SU-DHL-6 (cell line): ENCODE measurements around the gene HOXD3.

Source experiments
- H2AFZ ChIP-seq: fragments of 200-600 bp; sonication (generic); 2 replicates; pipeline ENCODE4 v1.6.1; 2014; ENCODE audit warnings: low read depth, mild to moderate bottlenecking, moderate library complexity, mixed read lengths, antibody characterized with exemption, low read length; ENCODE audit not compliant: severe bottlenecking
- H3F3A ChIP-seq: fragments of 200-600 bp; shearing (Covaris generic); 2 replicates; pipeline ENCODE4 v1.6.0; 2016; ENCODE audit warnings: antibody characterized with exemption, mild to moderate bottlenecking; ENCODE audit not compliant: insufficient read depth
- H3K27ac ChIP-seq: fragments of 200-600 bp; sonication (generic); 2 replicates; pipeline ENCODE4 v1.5.1; 2016; ENCODE audit warnings: low read depth, mild to moderate bottlenecking, low read length, moderate library complexity, mixed read lengths
- H3K27me3 ChIP-seq: fragments of 200-600 bp; sonication (generic), shearing (Covaris generic); 2 replicates; pipeline ENCODE4 v1.6.0; 2014; ENCODE audit warnings: mild to moderate bottlenecking, low read length
- H3K36me3 ChIP-seq: fragments of 200-600 bp; sonication (generic); 2 replicates; pipeline ENCODE4 v1.6.1; 2014; ENCODE audit warnings: mild to moderate bottlenecking, low read length, mixed read lengths
- H3K4me2 ChIP-seq: fragments of 300-600, 200-600 bp; shearing (Covaris generic), sonication (generic); 2 replicates; pipeline ENCODE4 v1.6.0; 2014; ENCODE audit warnings: low read length, low read depth, mild to moderate bottlenecking; ENCODE audit not compliant: poor library complexity, severe bottlenecking
- H3K4me3 ChIP-seq: fragments of 200-600 bp; sonication (generic); 2 replicates; pipeline ENCODE4 v1.5.1; 2014; ENCODE audit warnings: antibody characterized with exemption, low read length, mild to moderate bottlenecking, mixed read lengths; ENCODE audit not compliant: insufficient read depth, poor library complexity, severe bottlenecking
- H3K79me2 ChIP-seq: fragments of 200-600 bp; sonication (generic); 2 replicates; pipeline ENCODE4 v1.6.1; 2014; ENCODE audit warnings: mild to moderate bottlenecking, low read length, moderate library complexity; ENCODE audit not compliant: insufficient read depth
- H3K9ac ChIP-seq: fragments of 200-600 bp; sonication (generic); 2 replicates; pipeline ENCODE4 v1.7.0; 2014; ENCODE audit warnings: mild to moderate bottlenecking, low read length
- H3K9me2 ChIP-seq: fragments of 200-600 bp; sonication (generic); replicated peaks from 2 replicates; pipeline ENCODE4 v1.6.1; 2014; ENCODE audit warnings: low read length; ENCODE audit not compliant: insufficient read depth
- H3K9me3 ChIP-seq: fragments of 200-600 bp; sonication (generic); 2 replicates; pipeline ENCODE4 v1.6.1; 2014; ENCODE audit warnings: low read length, mixed read lengths; ENCODE audit not compliant: insufficient read depth
- H4K20me1 ChIP-seq: fragments of 200-600 bp; sonication (generic); 2 replicates; pipeline ENCODE4 v1.6.1; 2014; ENCODE audit warnings: low read depth, mild to moderate bottlenecking, antibody characterized with exemption, low read length, moderate library complexity, mixed read lengths
- EZH2phosphoT487 ChIP-seq: fragments of 200-600 bp; sonication (generic), shearing (Covaris generic); conservative IDR thresholded peaks from 2 replicates; pipeline ENCODE4 v1.6.1; 2018; ENCODE audit warnings: mild to moderate bottlenecking, antibody characterized with exemption, low read length, moderate library complexity, mixed read lengths
- TF ChIP-seq, protein P1 (sequence below): fragments of 200-600 bp; sonication (generic); IDR thresholded peaks from one replicate; pipeline ENCODE4 v1.5.1; 2017; ENCODE audit warnings: antibody characterized with exemption, mild to moderate bottlenecking, low read length, moderate library complexity; ENCODE audit not compliant: insufficient read depth, poor library complexity, severe bottlenecking

Gene HOXD3

GRCh38 chr2:176172895-176173566 lies 15.9 kb downstream of the HOXD3 start:
- Histone ChIP-seq H3K79me2 (no peaks in the 10 kb centered on the region), H3K4me3 (no peak overlapping the region), H3K9me3 (no peaks in the 10 kb centered on the region), H2AFZ (no peak overlapping the region), H3K9ac (no peak overlapping the region), H3K4me2 (no peak overlapping the region), H4K20me1 (no peaks in the 10 kb centered on the region), H3F3A (no peaks in the 10 kb centered on the region), H3K27me3 (no peaks in the 10 kb centered on the region), H3K9me2 (no peaks in the 10 kb centered on the region), H3K27ac (no peak overlapping the region), H3K36me3 (no peaks in the 10 kb centered on the region)
- TF ChIP-seq, protein P1, sequence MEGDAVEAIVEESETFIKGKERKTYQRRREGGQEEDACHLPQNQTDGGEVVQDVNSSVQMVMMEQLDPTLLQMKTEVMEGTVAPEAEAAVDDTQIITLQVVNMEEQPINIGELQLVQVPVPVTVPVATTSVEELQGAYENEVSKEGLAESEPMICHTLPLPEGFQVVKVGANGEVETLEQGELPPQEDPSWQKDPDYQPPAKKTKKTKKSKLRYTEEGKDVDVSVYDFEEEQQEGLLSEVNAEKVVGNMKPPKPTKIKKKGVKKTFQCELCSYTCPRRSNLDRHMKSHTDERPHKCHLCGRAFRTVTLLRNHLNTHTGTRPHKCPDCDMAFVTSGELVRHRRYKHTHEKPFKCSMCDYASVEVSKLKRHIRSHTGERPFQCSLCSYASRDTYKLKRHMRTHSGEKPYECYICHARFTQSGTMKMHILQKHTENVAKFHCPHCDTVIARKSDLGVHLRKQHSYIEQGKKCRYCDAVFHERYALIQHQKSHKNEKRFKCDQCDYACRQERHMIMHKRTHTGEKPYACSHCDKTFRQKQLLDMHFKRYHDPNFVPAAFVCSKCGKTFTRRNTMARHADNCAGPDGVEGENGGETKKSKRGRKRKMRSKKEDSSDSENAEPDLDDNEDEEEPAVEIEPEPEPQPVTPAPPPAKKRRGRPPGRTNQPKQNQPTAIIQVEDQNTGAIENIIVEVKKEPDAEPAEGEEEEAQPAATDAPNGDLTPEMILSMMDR, result no peak
- TF ChIP-seq EZH2phosphoT487, result no peak

DNA sequence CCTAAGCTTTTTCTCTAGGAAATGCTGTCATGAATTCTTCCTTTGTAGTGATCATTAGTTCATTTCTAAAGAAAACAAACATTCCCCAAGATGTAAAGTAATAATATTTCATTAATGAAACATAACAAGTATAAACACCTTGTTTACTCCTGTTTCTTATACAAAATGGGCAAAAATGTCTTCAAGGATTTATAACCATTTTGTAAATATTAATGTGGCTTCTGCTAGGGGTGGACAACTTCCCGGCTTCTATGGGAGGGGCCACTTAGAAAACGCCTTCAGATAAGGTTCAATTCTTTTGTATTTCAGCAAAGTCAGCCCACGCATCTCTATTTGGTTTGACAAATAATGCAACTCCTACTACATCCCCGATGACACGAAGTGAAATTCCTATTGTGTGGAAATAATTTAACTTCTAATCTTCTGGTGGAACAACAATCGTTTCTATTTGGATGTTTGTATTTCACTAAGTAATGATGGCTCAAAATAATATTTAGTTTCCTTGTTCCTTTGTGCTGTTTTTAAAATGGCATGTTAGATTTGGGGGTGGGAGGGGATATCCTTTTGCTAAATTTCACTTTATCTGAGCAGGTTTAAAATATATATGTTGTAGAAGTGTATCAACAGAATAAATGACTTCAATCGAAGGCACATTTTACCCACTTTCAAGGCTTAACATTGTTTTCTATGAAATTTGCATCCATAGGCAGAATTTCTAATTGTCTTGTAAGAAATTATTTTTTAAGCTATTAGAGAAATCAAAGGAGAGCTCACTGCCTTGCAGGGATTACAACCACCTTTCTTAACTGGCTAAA lies 16.7 kb downstream of the HOXD3 start:
- Histone ChIP-seq H3K4me2 (no peak overlapping the region), H3K79me2 (no peaks in the 10 kb centered on the region), H3K27ac (no peak overlapping the region), H3F3A (no peaks in the 10 kb centered on the region), H2AFZ (peak overlapping the region; percentile 26), H3K9me2 (no peaks in the 10 kb centered on the region), H3K9ac (no peak overlapping the region), H4K20me1 (no peaks in the 10 kb centered on the region), H3K9me3 (no peaks in the 10 kb centered on the region), H3K36me3 (no peaks in the 10 kb centered on the region), H3K4me3 (no peak overlapping the region), H3K27me3 (no peaks in the 10 kb centered on the region)
- TF ChIP-seq, protein P1, result no peak
- TF ChIP-seq EZH2phosphoT487, result no peak

DNA sequence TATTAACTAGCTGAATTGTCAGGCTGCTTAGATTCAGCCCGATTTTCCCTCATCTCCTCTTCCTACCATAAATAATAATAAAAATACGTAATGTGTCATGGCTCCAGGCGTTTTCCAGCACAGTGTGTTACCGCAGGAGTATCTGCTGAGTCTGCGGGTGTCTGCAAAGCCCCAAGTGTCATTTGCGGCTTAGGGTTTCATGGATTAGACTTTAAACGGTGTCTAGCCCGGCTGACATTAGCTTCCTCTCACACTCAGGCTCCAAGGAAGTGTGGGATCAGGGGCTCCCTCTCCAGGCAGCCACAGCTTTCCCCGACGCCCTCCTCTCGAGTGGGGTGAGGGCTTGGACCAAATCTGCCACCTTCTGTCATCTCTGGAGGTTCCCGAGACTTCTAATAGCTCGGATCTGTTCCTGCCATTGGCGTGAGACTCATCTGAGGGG lies 17.3 kb downstream of the HOXD3 start:
- H3K9me3 ChIP-seq, result no peaks in the 10 kb centered on the region
- H3K9ac ChIP-seq, result no peak overlapping the region
- no peaks in the 10 kb centered on the region for H3K9me2 ChIP-seq
- H3K4me2 ChIP-seq, result no peak overlapping the region
- no peaks in the 10 kb centered on the region for H4K20me1 ChIP-seq
- peak overlapping the region; percentile 26 for H2AFZ ChIP-seq
- no peaks in the 10 kb centered on the region for H3F3A ChIP-seq
- no peaks in the 10 kb centered on the region for H3K36me3 ChIP-seq
- H3K27me3 ChIP-seq, result no peaks in the 10 kb centered on the region
- H3K27ac ChIP-seq, result no peak overlapping the region
- TF ChIP-seq, protein P1, result no peak
- TF ChIP-seq EZH2phosphoT487, result no peak
- no peaks in the 10 kb centered on the region for H3K79me2 ChIP-seq
- no peak overlapping the region for H3K4me3 ChIP-seq
